GM19463 (cell line): ENCODE measurements around the gene PDXK.
"Not testable (repeated sequence)": the region's sequence is repeated elsewhere in the genome, so short reads cannot be mapped to it uniquely, and the experiment has no call there.

Experiments used
- ATAC-seq: cut with Tn5 transposase; IDR thresholded peaks from one replicate; pipeline ENCODE4 v1.9.1; 2021; ENCODE audit warnings: mild to moderate bottlenecking, moderate library complexity; ENCODE audit not compliant: unreplicated experiment

Gene PDXK

DNA sequence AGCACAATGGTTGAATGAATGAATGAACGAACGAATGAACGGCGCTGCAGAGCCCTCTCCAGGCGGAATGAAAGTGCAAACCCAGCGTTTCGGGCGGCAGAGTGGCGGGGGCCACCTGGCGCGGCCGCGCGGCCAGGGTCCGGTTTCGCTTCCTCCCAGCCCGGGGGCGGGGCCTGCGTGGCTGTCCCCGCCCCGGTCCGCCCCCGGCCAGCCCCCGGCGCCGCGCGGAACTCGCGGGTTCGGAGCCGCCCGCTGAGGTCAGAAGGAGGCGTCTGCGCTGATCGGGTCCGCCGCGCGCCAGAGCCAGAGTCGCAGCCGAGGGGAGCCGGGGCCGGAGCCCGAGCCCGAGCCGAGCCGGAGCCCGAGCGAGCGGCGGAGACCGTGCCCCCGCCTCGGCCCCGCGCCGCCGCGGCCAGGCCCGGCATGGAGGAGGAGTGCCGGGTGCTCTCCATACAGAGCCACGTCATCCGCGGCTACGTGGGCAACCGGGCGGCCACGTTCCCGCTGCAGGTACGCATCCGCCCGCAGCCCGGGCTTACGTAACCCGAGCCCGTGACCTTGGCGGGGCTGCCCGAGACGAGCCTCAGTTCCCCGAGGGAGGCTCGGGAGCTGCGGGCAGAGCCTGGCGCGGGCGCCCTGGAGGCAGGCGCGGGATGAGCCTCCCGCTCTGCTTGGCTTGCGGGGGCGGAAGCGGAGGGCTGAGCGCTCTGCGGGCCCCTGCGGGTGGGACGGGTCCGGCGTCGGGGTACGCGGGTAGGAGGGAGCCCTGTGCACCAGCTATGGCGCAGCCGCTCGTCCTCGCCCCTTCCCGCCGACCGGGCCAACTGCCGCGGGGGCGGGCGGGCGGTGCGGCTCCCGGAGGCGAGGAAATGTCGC lies at the start of gene PDXK:
TSS of gene PDXK (plus strand) at position 258 of the 876 bp plus-strand sequence. CDS start at position 424, 166 bp downstream.
- peak; percentile 58 for ATAC-seq

DNA sequence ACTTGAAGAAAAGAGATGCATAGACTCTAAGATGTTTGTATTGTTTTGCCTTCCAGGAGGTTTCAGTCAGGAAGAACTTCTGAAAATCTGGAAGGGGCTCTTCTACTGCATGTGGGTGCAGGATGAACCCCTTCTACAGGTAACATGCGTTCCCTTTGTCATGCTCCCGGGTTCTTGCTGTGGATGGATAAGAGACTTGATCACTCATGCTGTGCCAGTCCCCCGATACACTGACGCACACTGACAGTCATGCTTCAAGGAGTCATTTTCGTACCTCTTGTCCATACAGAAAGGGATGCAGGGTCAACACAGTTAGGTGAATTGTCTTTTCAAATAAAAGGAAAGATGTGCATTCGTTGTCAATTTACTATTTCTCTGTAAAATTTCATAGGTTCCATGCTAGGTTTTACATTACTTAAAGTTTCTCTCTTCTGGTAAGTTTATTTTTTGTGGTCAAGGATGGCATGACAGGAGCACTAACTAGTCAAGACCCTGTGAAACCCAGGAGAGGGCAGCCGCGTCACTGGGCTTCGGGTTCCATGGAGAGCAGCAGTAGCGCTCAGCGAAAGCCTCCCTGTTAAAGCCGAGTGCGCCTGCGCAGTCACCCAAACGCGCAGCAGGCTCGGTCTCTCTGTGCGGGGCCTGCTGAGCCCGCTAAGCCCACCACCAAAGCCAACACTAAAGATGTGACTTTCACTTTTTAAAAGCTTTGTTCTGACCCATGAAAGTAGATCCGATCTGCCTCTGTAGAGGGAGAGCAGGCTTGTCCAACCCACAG lies 48.9 kb upstream of the PDXK start:
- no peak for ATAC-seq

DNA sequence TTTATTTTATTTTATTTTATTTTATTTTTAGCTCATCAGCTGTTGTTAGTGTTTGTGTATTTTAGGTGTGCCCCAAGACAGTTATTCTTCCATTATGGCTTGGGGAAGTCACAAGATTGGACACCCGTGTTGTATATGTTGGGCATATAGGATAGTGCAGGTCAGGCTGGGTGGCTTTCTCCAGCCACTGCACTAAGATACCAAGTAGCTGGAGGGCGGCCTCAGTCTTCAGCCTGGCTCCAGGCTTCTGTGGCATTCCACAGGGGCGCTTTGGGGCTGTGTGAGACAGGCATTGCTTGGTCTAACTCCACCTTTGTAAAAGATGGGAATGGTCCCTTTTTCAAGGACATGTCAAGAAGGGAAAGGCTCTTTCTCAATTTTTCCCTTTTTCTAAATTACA lies 43.1 kb upstream of the PDXK start:
- ATAC-seq: no peak

DNA sequence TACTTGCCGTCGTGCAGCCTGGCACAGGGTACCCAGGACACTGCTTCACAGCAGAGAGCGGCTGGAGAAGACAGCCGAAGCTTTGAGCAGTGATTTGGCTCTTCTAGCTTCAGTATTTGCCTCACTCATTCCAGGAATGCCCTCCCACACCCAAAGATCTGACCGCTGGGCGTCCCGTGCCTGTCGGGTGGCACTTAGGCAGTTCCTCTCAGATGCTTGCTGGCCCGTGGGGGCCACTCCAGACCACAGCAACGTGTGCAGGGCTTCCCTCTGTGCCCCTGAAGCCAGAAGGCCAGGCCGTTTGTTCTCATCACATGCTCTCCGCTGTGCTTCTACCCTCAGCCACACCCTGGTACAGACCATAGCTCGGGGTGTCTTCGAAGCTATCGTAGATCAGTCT lies 42.5 kb upstream of the PDXK start:
- ATAC-seq: no peak

DNA sequence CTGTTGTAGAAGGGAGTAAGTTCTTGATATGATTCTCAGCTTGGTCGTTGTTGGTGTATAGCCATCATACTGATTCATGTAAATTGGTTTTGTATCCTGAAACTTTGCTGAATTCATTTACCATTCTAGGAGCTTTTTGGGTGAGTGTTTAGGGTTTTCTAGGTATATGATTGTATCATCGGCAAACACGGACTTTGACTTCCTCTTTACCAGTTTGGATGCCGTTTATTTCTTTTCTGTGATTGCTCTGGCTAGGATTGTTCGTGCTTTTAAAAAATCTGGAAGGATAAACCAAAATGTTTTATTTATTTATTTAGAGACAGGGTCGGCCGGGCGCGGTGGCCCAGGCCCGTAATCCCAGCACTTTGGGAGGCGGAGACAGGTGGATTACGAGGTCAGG lies 39.0 kb upstream of the PDXK start:
- no peak for ATAC-seq

DNA sequence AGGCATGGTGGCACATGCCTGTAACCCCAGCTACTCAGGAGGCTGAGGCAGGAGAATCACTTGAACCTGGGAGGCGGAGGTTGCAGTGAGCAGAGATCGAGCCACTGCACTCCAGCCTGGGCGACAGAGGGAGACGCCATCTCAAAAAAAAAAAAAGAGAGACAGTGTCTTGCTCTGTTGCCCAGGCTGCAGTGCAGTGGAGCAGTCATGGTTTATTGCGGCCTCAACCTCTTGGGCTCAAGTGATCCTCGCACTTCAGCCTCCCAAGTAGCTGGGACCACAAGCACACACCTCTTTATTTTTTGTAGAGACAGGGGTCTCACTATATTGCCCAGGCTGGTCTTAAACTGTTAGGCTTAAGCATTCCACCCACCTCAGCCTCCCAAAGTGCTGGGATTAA lies 38.5 kb upstream of the PDXK start:
- not testable (repeated sequence) for ATAC-seq

DNA sequence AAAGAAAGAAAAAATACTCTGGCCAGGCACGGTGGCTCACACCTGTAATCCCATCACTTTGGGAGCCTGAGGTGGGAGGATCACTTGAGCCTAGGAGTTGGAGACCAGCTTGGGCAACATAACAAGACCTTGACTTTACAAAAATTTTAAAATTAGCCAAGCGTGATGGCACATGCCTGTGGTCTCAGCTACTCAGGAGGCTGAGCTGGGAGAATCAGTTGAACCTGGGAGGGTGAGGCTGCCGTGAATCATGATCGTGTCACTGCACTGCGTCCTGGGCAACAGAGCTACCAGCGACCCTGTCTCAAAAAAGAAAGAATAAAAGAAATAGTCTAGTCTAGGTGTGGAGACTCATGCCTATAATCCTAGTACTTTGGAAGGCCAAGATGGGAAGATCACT lies 37.3 kb upstream of the PDXK start:
- ATAC-seq: no peak

DNA sequence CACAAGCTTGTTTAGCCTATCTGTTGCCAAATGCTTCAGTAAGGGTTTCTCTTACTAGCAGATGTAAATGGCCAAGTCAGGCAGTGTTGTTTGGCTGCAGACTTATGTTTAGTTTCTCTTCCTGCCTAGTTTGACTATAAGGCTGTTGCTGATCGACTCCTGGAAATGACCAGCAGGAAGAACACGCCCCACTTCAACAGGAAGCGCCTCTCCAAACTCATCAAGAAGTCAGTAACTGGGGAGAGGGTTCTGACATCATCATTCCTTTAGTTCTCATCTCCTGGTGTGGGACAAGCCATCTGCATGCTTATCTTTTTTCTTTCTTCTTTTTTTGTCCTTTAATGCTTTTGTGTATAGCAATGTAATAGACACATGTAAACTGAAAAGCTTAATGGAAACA lies 34.5 kb upstream of the PDXK start:
- no peak for ATAC-seq

DNA sequence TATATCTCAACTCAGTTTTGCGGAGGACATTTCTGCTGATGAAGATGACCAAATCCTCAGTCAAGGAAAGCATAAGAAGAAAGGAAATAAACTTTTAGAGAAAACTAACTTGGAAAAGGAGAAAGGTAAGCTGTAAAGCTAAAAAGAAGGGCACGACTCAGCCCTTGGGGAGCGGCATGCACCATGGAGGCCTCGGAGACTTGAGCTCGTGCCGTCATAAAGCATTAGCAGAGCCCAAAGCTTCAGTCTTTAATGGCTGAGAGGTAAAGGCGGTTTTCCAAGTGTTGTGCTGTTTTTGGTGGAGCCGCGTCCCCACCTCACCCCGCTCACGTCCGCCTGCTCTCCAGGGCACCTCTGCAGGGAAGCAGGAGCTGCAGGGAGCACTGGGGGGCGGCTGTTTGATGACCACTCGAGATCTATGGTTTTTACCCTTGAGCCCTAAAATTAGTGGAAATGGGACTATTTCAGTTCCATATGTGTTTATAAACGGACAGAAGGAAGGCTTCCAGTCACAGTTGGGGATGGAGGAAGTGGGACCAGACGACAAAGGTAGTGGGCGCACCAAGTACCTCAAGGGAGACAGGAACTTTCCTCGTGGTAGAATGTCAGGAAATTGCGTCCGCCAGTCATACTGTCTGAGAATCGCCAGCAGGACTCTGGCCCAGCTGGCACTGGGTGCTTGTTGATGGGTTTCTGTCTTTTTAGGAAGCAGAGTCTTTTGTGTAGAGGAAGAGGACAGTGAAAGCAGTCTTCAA lies 31.9 kb upstream of the PDXK start:
- ATAC-seq: no peak

DNA sequence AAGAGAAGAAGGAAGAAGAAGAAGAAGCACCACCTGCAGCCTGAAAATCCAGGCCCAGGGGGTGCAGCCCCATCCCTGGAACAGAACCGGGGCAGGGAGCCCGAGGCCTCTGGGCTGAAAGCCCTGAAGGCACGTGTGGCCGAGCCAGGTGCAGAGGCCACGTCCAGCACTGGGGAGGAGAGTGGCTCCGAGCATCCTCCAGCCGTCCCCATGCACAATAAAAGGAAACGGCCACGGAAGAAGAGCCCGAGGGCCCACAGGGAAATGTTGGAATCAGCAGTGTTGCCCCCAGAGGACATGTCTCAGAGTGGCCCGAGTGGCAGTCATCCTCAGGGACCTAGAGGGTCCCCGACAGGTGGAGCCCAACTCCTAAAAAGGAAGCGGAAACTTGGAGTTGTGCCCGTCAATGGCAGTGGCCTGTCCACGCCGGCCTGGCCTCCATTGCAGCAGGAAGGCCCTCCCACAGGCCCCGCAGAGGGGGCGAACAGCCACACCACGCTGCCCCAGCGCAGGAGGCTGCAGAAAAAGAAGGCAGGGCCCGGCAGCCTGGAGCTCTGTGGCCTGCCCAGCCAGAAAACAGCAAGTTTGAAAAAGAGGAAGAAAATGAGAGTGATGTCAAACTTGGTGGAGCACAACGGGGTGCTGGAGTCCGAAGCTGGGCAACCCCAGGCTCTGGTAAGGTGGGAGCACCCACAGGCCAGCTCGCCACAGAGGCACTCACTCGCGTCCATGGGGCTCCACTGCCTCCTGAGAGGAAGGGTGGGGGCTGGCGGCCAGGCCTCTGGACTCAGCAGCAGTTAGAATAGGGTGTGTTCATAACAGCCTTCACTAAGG lies 31.1 kb upstream of the PDXK start:
- ATAC-seq: no peak

DNA sequence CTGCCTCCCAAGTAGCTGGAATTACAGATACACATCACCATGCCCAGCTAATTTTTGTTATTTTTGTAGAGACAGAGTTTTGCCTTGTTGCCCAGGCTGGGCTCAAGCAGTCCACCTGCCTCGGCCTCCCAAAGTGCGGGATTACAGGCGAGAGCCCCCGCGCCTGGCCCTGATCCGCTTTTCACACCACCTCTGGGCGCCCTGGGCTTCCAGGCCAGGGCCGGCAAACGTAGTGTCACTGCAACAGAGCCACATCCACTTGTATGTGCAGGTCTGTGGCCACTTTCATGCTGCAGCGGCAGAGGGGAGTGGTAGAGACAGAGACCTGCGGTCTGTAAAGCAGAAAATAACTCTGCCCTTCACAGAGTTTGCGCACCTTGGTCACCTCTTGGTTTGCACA lies 30.0 kb upstream of the PDXK start:
- no peak for ATAC-seq

DNA sequence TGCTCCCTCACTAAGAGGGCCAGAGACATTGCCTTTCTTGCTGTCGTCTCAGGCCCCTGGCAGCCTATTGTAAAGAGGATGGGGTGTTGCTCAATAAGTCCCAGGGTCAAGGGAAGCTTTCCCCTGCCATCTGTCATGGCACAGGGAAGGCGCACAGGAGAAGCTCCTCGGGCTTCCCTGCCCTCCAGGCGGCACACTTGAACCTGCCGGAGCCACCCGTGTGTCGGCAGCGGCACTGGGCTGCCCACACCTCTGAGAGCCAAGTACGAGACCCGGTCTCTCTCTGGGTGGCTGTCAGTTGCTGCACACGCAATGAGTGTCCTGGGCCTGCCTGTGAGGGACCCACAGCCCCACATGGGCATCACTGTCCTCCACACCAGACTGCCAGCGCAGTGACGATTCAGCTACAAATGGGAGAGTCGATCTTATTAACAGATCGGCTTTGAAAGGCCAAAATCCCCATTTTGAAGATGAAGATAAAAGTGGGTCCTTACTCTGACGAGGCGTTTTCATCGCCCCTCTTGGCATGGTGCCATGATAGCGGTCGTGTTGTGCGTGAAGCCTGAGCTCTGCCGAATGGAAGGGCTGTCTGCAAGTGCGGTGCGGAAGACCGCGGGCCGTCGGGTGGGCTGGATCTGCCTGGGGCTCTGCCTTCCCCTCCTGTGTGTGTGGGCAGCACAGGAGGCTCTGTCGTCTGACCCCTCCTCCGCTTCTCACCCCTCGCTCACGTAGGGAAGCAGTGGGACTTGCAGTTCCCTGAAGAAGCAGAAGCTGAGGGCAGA lies 29.2 kb upstream of the PDXK start:
- no peak for ATAC-seq

DNA sequence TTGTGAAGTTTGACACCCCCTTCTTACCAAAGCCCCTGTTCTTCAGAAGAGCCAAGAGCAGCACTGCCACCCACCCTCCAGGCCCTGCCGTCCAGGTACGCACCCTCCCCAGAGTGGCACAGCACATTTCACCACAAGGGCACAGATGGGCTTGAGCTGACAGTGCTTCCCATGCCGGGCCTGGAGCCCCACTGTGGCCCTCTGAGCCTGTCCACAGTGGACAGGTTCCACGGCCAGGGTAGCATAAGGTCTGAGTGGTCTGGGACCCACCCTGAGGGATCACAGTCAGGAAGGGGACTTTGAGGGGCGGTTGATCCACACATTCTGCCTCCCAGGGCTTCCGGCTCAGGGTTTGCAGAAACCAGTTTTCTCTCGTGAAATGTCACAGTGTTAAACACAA lies 28.6 kb upstream of the PDXK start:
- no peak for ATAC-seq

DNA sequence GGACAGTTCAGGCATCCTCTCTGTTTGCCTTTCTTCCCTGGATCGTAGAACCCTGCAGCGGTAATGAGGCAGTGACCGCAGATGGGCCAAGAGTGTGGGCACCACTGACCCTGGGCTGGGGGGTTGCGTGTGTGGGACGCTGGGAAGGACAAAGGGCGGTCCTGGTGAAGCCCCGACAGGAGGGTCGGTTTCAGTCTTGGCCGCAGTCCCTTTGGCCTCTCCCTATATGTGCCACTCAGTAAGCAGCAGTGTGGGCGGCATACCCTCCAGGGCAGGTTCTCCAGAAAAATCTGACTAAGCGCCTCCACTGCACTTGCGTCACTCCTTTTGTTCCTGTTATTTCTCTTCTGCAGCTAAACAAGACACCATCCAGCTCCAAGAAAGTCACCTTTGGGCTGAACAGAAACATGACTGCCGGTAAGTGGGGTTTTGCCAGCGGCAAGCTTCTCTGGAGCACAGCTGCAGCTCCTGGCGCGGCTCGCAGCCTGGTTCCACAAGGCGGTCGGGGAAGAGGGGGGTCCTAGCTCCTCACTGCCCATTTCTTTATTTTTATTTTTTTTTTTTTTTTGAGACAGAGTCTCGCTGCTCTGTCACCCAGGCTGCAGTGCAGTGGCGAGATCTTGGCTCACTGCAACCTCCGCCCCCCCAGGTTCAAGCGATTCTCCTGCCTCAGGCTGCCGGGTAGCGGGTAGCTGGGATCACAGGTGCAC lies 27.7 kb upstream of the PDXK start:
- ATAC-seq: no peak

DNA sequence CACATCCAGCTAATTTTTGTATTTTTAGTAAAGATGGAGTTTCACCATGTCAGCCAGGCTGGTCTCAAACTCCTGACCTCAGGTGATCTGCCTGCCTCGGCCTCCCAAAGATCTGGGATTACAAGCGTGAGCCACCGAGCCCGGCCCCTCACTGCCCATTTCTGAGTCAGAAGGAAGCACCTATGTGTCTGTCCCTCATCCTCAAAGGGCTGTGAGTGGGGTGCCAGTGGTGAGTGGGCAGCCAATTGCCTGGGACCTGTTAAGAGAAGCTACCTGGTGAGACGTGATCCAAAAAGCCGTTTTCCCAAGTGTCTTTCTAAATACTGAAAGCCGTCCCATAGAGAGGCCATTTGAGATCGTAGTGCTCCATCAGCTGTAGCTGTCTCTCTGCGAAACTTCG lies 27.1 kb upstream of the PDXK start:
- no peak for ATAC-seq

DNA sequence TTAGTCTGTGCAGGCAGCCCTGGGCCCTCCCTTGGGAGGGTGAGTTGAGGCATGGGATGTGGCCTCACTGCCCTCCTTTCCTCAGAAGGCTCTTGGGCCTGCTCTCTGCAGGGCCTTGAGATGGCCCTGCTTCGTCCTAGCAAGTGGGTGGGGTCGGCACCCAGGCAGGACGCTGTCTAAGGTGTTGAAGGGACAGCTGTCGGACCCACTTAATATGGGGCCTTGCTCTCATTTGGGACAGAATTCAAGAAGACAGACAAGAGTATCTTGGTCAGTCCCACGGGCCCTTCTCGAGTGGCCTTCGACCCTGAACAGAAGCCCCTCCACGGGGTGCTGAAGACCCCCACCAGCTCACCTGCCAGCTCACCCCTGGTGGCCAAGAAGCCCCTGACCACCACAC lies 26.0 kb upstream of the PDXK start:
- ATAC-seq: no peak

DNA sequence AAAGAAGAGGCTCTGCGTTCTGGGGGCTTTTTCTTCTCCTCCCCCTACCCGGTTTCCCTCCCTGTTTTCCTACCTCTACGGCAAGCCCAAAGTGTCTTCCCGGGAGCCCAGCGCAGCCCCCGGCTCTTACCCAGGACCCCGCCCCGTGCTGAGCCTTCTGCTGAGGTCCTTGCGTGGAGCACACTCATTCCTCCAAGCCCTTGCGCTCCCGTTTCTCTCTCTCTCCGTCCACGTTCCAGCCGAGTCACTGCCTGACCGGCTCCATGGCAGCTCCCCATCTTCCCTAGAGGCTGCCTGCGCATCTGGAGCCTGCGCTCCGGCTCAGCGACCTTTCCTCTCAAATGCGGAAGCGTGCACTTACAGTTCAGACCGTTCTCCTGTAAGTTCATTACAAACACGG lies 24.9 kb upstream of the PDXK start:
- ATAC-seq: no peak

DNA sequence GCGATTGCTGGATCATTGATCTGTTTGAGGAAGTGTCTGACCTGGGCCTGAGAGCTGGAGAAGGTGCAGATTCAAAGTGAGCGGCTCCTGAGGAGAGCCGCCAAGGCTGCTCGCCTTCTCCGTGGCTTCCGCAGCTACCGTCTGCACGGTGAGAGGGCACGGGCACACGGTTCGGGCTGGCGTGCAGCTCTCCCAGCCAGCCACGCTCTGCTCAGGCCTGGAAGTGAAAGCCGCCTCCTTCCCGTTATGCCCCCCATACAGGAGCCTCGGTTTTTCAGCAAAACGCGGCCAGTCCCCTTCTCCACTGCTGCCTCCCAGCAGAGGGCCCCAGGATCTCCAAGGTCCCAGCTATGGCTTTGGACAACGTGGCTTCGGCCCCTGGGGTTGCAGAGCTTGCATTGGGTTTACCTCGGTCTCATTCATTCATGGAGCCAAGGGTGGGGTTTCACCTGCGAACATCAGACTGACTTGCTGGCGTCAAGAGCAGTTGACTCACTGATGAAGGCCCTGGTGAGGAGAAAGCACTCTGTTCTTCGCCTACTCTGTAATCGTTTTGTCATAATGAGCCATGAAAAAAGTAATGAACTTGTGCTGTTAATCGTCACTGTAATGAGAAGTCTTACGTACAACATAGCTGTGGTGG lies 24.4 kb upstream of the PDXK start:
- no peak for ATAC-seq

DNA sequence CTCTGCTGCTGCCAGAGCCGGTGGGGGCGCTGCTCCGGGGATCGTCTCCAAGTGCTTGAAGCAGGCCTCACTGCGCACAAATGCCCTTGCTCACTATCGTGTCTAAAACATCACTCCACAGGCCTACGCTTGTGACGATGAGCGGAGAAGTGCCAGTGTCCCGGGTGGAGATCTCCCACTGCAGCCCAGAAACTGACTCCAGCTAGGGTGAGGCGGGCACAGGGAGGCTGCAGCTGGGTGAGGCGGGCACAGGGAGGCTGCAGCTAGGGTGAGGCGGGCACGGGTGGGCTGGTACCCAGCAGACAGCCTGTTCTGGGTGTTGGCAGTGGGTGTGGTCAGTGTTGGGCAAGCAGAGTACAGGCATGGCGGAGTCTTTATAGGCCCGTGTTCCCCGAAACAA lies 22.7 kb upstream of the PDXK start:
- no peak for ATAC-seq
